B cell (primary cell): ENCODE results near the gene PRPF40A. TPM values are rescaled to one million over a fixed set of nuclear protein-coding genes. Genes with fewer than 3 reads are reported as not detected.

Experiments
- ATAC-seq: fragments of 200-7000 bp; cut with Tn5 transposase; one replicate; pipeline ENCODE4 v1.10.0; 2021; ENCODE audit warnings: low read depth, mild to moderate bottlenecking, moderate number of reproducible peaks, moderate library complexity
- CTCF ChIA-PET: fragments of 350-600 bp; sonication (Branson Sonifier 250); formaldehyde crosslinking; loops from one replicate; lab custom pipeline; 2021; ENCODE audit warnings: antibody characterized with exemption, inconsistent platforms; lab: Charles Lee
- POLR2A ChIA-PET: fragments of 350-600 bp; sonication (Branson Sonifier 250); formaldehyde crosslinking; loops from one replicate; lab custom pipeline; 2021; ENCODE audit warnings: antibody characterized with exemption; lab: Charles Lee
- DNase-seq: peaks from one replicate; pipeline ENCODE4 v3.0.0; 2013
- H2AFZ ChIP-seq: 2 replicates; pipeline ENCODE4 v1.6.1; 2012; ENCODE audit warnings: mild to moderate bottlenecking, low read depth, low read length; ENCODE audit not compliant: insufficient read depth, poor library complexity, severe bottlenecking
- H3K27ac ChIP-seq, 2 donors: 1 replicate in 1 of 2; 2 replicates in 1 of 2; pipeline ENCODE4 v1.5.1; 2012 to 2013; ENCODE audit warnings: low read length in 2 of 2, mild to moderate bottlenecking in 2 of 2, moderate library complexity in 1 of 2
- H3K27me3 ChIP-seq, 4 experiments: fragments of 200-600 bp in 1 of 4; sonication (generic) in 1 of 4; replicated peaks in 1 of 4; 1 replicate in 2 of 4; 2 replicates in 2 of 4; pipeline versions ENCODE4 v1.6.1 to v1.7.0; 2013 to 2016; ENCODE audit warnings: low read length in 3 of 4, mild to moderate bottlenecking in 2 of 4, mixed read lengths in 1 of 4, moderate library complexity in 1 of 4; ENCODE audit not compliant: insufficient read depth in 4 of 4, control insufficient read depth in 3 of 4; ENCODE audit errors: control extremely low read depth in 1 of 4
- H3K36me3 ChIP-seq, 2 experiments: replicated peaks in 1 of 2; 1 replicate in 1 of 2; 2 replicates in 1 of 2; pipeline versions ENCODE4 v1.6.1 to v1.7.1; 2013; ENCODE audit warnings: low read length in 1 of 2; ENCODE audit not compliant: insufficient read depth in 2 of 2, control insufficient read depth in 1 of 2; ENCODE audit errors: control extremely low read depth in 1 of 2, extremely low read depth in 1 of 2
- H3K4me1 ChIP-seq, 2 donors: fragments of 200-600 bp in 1 of 2; sonication (generic) in 1 of 2; 1 replicate in 1 of 2; 2 replicates in 1 of 2; pipeline versions ENCODE4 v1.5.1 to v1.6.1; 2013 to 2017; ENCODE audit warnings: low read length in 2 of 2; ENCODE audit not compliant: control insufficient read depth in 2 of 2, insufficient read depth in 2 of 2
- H3K4me2 ChIP-seq: replicated peaks from 2 replicates; pipeline ENCODE3; 2012; ENCODE audit warnings: mild to moderate bottlenecking, low read depth, low read length; ENCODE audit not compliant: poor library complexity, severe bottlenecking
- H3K4me3 ChIP-seq, 5 experiments: fragments of 200-600 bp in 1 of 5; sonication (generic) in 1 of 5; 1 replicate in 3 of 5; 2 replicates in 2 of 5; pipeline versions ENCODE4 v1.5.1 to v1.7.0; 2011 to 2016; ENCODE audit warnings: low read length in 4 of 5, mild to moderate bottlenecking in 4 of 5, low read depth in 2 of 5, control low read depth in 1 of 5, moderate library complexity in 1 of 5; ENCODE audit not compliant: insufficient read depth in 1 of 5; ENCODE audit errors: control extremely low read depth in 1 of 5, extremely low read depth in 1 of 5
- H3K79me2 ChIP-seq: fragments of 200-600 bp; sonication (generic); one replicate; pipeline ENCODE4 v1.6.0; 2016; ENCODE audit warnings: low read length; ENCODE audit not compliant: control insufficient read depth, insufficient read depth
- H3K9ac ChIP-seq: fragments of 200-600 bp; sonication (generic); 2 replicates; pipeline ENCODE4 v1.6.1; 2017; ENCODE audit warnings: mild to moderate bottlenecking, low read length, moderate library complexity
- H3K9me3 ChIP-seq, 3 donors: one replicate each; pipeline versions ENCODE4 v1.6.1 to v1.7.1; 2013; ENCODE audit warnings: low read length in 2 of 3; ENCODE audit not compliant: control insufficient read depth in 2 of 3, insufficient read depth in 1 of 3; ENCODE audit errors: control extremely low read depth in 1 of 3
- H4K20me1 ChIP-seq: 2 replicates; pipeline ENCODE4 v1.6.0; 2012; ENCODE audit warnings: mild to moderate bottlenecking, low read length; ENCODE audit not compliant: insufficient read depth, control insufficient read depth, poor library complexity, severe bottlenecking
- H3K27ac Mint-ChIP-seq: one replicate; pipeline ENCODE4 v1.8.0; 2021; ENCODE audit warnings: mixed read lengths
- H3K27me3 Mint-ChIP-seq: one replicate; pipeline ENCODE4 v1.8.0; 2021; ENCODE audit warnings: mixed read lengths
- H3K4me1 Mint-ChIP-seq: one replicate; pipeline ENCODE4 v1.8.0; 2021; ENCODE audit warnings: mixed read lengths
- H3K4me3 Mint-ChIP-seq: one replicate; pipeline ENCODE4 v1.8.0; 2021; ENCODE audit warnings: mixed read lengths
- H3K9me3 Mint-ChIP-seq: one replicate; pipeline ENCODE4 v1.8.0; 2022; ENCODE audit warnings: mixed read lengths; ENCODE audit not compliant: insufficient read depth
- EZH2 ChIP-seq: IDR thresholded peaks from 2 replicates; pipeline ENCODE4 v1.6.1; 2012; ENCODE audit warnings: borderline replicate concordance, low read depth, mild to moderate bottlenecking, moderate library complexity, low read length; ENCODE audit not compliant: insufficient read depth, poor library complexity, severe bottlenecking
- WGBS: methylation state at CpG from one replicate; pipeline ENCODE4 v1.1.5; 2013; ENCODE audit warnings: missing lambda C conversion rate; ENCODE audit not compliant: insufficient coverage; 5-methylcytosine and 5-hydroxymethylcytosine counted together
- intact Hi-C: fragments of 100-400 bp; cut with micrococcal nuclease; formaldehyde crosslinking; loops from one replicate; pipeline ENCODE4 v1.10.0; 2022
- polyA plus RNA-seq: library from polyadenylated mRNA; depleted of rRNA; stranded (reverse); fragments of >200 nt; gene quantifications from 2 replicates; pipeline ENCODE4 v1.2.3, GENCODE V29; 2012
- total RNA-seq, 2 donors: library from RNA; stranded (reverse); fragments of 120-200 nt in 1 of 2; gene quantifications; 1 replicate in 1 of 2; 2 replicates in 1 of 2; pipeline versions ENCODE4 v1.2.3 to v1.2.4, GENCODE V29; 2013 to 2022
- TF ChIP-seq, protein P1 (sequence below): fragments of 200-600 bp; IDR thresholded peaks from one replicate; pipeline ENCODE4 v1.8.0; 2022; ENCODE audit warnings: antibody characterized with exemption, mild to moderate bottlenecking

Gene PRPF40A
- total and polyA plus RNA-seq, 2 donors (not counting 1 experiment from before 2014, with no cell fraction given) = 40.4 to 115 TPM

DNA sequence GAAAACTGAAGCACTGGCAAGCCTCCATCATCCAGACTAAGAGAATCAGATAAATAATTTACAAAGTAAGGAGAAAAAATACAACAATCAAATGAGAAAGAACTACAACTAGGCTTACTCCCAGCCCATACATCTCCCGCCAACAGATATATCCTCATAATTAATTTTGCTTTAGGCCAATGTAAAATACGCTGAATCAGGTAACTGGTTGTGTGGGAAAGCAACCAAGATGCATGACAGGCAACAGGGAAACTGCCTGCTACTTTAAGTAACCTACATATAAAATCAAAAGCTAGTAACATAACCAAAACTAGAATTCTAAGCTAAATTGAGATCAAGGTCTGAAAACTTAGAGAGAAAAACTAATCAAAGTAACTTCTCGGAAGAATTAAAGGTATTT, 21.5 kb downstream of the PRPF40A start:
- Histone ChIP-seq H3K36me3 (peaks cover 4 to 18% of the 10 kb centered on the region in 2 experiments), H3K4me2 (no peak overlapping the region), H3K4me1 (peaks cover 3 to 15% of the 10 kb centered on the region in 2 donors), H3K79me2 (peaks cover 64% of the 10 kb centered on the region), H3K27me3 (no peaks in the 10 kb centered on the region), H3K9ac (no peak overlapping the region), H3K9me3 (peaks cover 0 to 1% (median 0%) of the 10 kb centered on the region in 3 donors), H3K4me3 (no peak overlapping the region), H2AFZ (no peak overlapping the region), H4K20me1 (peaks cover 27% of the 10 kb centered on the region), H3K27ac (peak overlapping the region in 1 of 2 donors; percentile 36)
- H3K9me3 Mint-ChIP-seq = no peaks in the 10 kb centered on the region
- no peak overlapping the region for H3K4me3 Mint-ChIP-seq
- ATAC-seq (no peak), DNase-seq (no peak)
- TF ChIP-seq, protein P1, sequence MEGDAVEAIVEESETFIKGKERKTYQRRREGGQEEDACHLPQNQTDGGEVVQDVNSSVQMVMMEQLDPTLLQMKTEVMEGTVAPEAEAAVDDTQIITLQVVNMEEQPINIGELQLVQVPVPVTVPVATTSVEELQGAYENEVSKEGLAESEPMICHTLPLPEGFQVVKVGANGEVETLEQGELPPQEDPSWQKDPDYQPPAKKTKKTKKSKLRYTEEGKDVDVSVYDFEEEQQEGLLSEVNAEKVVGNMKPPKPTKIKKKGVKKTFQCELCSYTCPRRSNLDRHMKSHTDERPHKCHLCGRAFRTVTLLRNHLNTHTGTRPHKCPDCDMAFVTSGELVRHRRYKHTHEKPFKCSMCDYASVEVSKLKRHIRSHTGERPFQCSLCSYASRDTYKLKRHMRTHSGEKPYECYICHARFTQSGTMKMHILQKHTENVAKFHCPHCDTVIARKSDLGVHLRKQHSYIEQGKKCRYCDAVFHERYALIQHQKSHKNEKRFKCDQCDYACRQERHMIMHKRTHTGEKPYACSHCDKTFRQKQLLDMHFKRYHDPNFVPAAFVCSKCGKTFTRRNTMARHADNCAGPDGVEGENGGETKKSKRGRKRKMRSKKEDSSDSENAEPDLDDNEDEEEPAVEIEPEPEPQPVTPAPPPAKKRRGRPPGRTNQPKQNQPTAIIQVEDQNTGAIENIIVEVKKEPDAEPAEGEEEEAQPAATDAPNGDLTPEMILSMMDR = no peak
- H3K27ac Mint-ChIP-seq = no peak overlapping the region
- WGBS = 100% methylated on average over 1 of the region's 3 CpGs
- H3K4me1 Mint-ChIP-seq = peaks cover 30% of the 10 kb centered on the region
- no peaks in the 10 kb centered on the region for H3K27me3 Mint-ChIP-seq
- CTCF ChIA-PET = no interaction called here
- POLR2A ChIA-PET = no interaction called here
- intact Hi-C loops = loop anchor here (2.0 kb wide), 1 partner anchor 21 kb away; the partner anchor contains the start of gene PRPF40A

DNA sequence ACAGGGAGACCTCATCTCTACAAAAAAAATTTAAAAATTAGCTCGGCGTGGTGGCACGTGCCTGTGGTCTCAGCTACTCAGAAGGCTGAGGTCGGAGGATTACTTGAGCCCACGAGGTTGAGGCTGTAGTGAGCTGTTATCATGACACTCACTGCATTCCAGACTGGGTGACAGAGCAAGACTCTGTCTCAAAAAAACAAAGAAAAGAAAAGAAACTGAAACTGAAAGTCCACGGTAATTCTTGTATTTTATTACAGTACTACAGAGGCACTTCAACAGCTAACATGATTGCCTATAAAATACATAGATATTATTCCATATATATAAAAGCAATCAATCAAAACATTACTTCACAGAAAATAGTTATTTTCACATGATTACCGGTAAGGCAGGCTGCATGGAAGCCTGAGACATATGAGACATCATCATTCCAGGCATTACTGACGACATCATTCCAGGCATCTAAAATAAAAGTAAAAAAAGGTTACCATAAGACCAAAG, 23.1 kb downstream of the PRPF40A start:
- intact Hi-C loops = loop anchor here (2.0 kb wide), 1 partner anchor 23 kb away; the partner anchor contains the start of gene PRPF40A
- ATAC-seq = peak; percentile 31
- Histone ChIP-seq H2AFZ (no peak overlapping the region), H3K36me3 (peaks cover 4 to 16% of the 10 kb centered on the region in 2 experiments), H4K20me1 (peaks cover 14% of the 10 kb centered on the region), H3K9me3 (peaks cover 0 to 1% (median 0%) of the 10 kb centered on the region in 3 donors), H3K4me1 (peaks cover 3 to 15% of the 10 kb centered on the region in 2 donors), H3K9ac (peak overlapping the region; percentile 36), H3K4me2 (peak overlapping the region; percentile 69), H3K4me3 (peak overlapping the region in 2 of 5 experiments; percentile 6 to 18), H3K79me2 (peaks cover 53% of the 10 kb centered on the region), H3K27me3 (no peaks in the 10 kb centered on the region), H3K27ac (peak overlapping the region; percentile 14 to 60)
- Mint-ChIP-seq H3K4me3 (peak overlapping the region; percentile 40), H3K4me1 (peaks cover 24% of the 10 kb centered on the region), H3K9me3 (no peaks in the 10 kb centered on the region), H3K27me3 (no peaks in the 10 kb centered on the region), H3K27ac (peak overlapping the region; percentile 78)
- peak; percentile 29 for DNase-seq
- TF ChIP-seq EZH2 = no peak
- TF ChIP-seq, protein P1 = no peak
- CTCF ChIA-PET = interaction anchor here (0.9 kb wide), 1 partner anchor 49 kb away, joined by 3 read pairs; no protein-coding TSS in a partner anchor
- WGBS = 26% methylated on average over 5 of the region's 8 CpGs
- POLR2A ChIA-PET = no interaction called here
